ENCODE data around the gene DAB2IP.

- TF ChIP-seq CTCF (optimal IDR thresholded peaks at IDR 0.05 in 1 of 3, IDR thresholded peaks at IDR 0.05 in 1 of 3, conservative IDR thresholded peaks at IDR 0.05 in 1 of 3; ENCODE audit: extremely low read depth in 1 of 3, insufficient read depth in 2 of 3, low read length in 3 of 3) (no peak), EZH2 (IDR thresholded peaks at IDR 0.05; ENCODE audit: low read length) (no peak)
Measured at GRCh38 chr9:121674017-121674416, 22.6 kb downstream of the DAB2IP start.
